Kidney glomerular epithelial cell (primary cell): Measurements from ENCODE around the gene CD1E.
"Not testable (repeated sequence)": the region's sequence is repeated elsewhere in the genome, so short reads cannot be mapped to it uniquely, and the experiment has no call there.

Experiments used
- DNase-seq: peaks from one replicate; lab custom pipeline; 2025; lab: John Stamatoyannopoulos, UW

The CD1E gene

GRCh38 chr1:158362941-158363340 lies 9.2 kb downstream of the CD1E start:
- DNase-seq, result no peak

GRCh38 chr1:158366783-158367182 lies 13.1 kb downstream of the CD1E start:
- DNase-seq, result no peak

- no peak for DNase-seq
These were observed 17.7 kb downstream of the CD1E start for GRCh38 chr1:158371188-158371953.

GRCh38 chr1:158374101-158374500 lies 20.4 kb downstream of the CD1E start:
- DNase-seq, result not testable (repeated sequence)

GRCh38 chr1:158374860-158375259 lies 21.2 kb downstream of the CD1E start:
- no peak for DNase-seq

- no peak for DNase-seq
These were observed 36.6 kb downstream of the CD1E start for GRCh38 chr1:158390331-158390730.

GRCh38 chr1:158391099-158391498 lies 37.4 kb downstream of the CD1E start:
- DNase-seq, result no peak

- DNase-seq, result no peak
These were observed 39.8 kb downstream of the CD1E start for GRCh38 chr1:158393476-158393875.

- DNase-seq, result peak; percentile 56
These were observed 43.0 kb downstream of the CD1E start for GRCh38 chr1:158396646-158397045.

GRCh38 chr1:158398818-158399514 lies 45.3 kb downstream of the CD1E start, which contains the start of gene OR10T2:
Gene OR10T2 (minus strand): TSS chr1:158399466. CDS start chr1:158399466, 0 bp downstream.
- DNase-seq, result no peak

GRCh38 chr1:158400871-158401270 lies 47.2 kb downstream of the CD1E start:
- no peak for DNase-seq

GRCh38 chr1:158407092-158407491 lies 53.4 kb downstream of the CD1E start:
- DNase-seq, result no peak
